GM19372 (cell line): ENCODE measurements around the gene ABHD14A.

Experiments
- ATAC-seq: cut with Tn5 transposase; IDR thresholded peaks from one replicate; pipeline ENCODE4 v1.9.1; 2021; ENCODE audit warnings: mild to moderate bottlenecking, low read depth, moderate library complexity; ENCODE audit not compliant: unreplicated experiment

ABHD14A gene

GRCh38 chr3:51968883-51969678, 5.8 kb upstream of the ABHD14A start:
- ATAC-seq: no peak

DNA sequence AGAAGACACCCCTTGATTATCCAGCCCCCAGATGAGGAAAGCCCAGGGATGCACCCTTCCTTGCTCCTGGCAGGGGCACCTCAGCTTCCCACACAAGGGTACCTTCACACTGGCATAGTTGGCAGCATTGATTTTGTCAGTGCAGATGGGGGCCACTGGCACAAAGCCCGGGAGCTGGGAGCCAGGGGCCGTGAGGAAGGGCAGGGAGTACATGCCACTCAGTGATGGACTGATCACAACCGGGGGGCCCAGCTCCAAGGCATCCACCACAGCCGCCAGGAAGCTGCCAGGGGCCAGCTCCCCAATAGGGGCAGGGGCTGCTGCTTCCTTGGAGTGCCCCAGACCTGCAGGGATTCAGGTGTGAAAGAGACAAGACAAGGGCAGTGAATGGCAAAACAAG, 5.0 kb upstream of the ABHD14A start:
- ATAC-seq: no peak

- ATAC-seq: no peak
Measured at GRCh38 chr3:51970606-51971300, 4.1 kb upstream of the ABHD14A start.

DNA sequence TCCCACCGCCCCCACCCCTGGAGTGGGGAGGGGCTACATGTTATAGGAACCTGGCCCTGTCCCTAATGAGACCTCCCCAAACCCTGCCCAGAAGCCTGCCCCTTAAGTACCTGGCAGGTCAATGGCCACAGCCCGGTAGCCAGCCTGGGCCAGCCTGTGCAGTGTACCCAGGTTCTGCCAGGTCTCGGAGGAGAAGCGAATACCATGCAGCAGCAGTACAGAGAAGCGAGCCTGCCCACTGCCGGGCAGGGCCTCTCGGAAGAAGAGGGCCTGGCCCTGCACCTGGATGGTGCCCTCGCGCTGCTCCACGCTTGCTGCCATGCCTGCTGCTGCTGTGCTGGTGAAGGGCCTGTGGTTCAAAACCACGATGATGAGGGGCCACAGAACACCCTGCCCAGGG, 3.5 kb upstream of the ABHD14A start:
- no peak for ATAC-seq

- ATAC-seq: peak; percentile 3
Measured at GRCh38 chr3:51974277-51974962, 444 bp upstream of the ABHD14A start.

DNA sequence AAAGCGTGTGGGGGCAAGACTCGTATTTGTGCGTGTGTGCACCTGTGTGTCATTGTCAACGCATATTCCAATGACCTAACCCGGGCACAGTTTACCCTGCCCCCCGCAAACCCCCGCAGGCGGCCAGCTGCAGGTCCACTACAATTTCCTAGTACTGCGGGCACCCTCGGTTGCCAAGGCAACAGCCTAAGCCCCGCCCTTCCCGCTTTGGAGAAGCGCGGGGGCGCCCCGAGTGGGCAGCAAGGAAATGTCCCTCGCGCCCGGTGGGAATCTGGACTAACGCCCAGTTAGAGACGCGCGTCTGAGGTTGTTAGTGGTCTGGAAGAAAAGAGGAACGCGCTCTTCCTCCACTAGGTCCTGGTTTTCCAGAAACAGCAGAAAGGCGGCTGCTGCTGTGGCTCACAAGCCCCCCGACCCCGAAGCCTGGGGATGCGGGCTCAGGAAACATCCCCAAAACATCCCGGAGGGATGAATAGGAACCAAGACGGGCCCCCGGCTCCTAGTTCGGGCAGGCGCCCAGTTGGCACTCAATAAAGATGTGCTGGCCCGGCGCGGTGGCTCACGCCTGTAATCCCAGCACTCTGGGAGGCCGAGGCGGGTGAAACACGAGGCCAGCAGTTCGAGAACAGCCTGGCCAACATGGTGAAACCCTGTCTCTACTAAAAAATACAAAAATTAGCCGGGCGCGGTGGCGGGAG, 1.1 kb downstream of the ABHD14A start:
- ATAC-seq: no peak

DNA sequence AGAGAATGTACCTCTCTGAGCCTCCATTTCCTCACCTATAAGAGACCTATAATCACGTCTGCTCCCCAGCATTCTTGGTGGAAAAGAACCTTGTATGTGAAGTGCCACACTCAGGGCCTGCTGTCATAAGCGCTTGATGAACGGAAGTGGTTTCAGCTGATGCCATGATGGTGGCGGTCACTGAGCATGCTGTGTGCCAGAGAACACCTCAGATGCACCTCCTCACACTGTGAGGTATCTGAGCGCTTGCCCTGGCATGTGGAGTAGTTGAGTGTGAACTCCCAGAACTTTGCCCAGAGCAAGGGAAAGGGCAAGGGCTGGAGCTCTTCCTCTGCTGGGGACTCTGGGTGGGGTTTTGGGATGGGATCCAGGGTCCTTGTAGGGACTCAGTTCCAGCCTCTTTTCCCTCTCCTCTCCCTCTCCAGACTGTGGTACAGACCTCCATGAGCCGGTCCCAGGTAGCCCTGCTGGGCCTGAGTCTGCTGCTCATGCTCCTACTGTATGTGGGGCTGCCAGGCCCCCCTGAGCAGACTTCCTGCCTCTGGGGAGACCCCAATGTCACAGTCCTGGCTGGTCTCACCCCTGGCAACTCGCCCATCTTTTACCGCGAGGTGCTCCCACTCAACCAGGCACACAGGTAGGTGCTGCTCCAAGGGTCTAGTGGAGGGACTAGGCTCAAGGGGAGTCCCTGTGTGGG, 2.7 kb downstream of the ABHD14A start:
- ATAC-seq: no peak

DNA sequence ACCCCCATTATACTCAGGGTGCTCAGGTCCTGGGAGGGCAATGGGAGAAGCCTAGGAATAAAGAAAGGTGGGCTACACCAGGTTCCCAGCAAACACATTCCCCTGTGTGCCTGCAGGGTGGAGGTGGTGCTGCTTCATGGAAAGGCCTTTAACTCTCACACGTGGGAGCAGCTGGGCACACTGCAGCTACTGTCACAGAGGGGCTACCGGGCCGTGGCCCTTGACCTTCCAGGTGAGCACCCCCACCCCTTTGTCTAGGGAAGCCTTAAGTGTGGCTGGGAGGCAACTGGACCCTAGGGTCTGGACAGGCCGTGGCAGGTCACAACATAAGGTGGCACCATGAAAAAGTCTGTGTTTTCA, 3.3 kb downstream of the ABHD14A start:
- no peak for ATAC-seq

DNA sequence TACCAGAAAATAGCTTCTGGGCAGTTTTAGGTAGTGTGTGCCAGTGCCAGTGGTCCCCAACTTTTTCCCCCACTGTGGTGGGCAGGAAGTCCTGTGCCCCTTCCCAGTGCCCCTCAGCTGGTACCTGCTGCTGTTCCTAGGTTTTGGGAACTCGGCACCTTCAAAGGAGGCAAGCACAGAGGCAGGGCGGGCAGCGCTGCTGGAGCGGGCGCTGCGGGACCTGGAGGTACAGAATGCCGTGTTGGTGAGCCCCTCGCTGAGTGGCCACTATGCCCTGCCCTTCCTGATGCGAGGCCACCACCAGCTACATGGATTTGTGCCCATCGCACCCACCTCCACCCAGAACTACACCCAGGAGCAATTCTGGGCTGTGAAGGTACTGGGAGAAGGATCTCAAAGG, 5.4 kb downstream of the ABHD14A start:
- ATAC-seq: no peak

- ATAC-seq: peak; percentile 51
Measured at GRCh38 chr3:51982352-51982837, 7.5 kb downstream of the ABHD14A start.

GRCh38 chr3:51982838-51983577, 8.1 kb downstream of the ABHD14A start, which contains the start of gene ACY1:
TSS of gene ACY1 (plus strand) at chr3:51983535. CDS start at chr3:51984065, 530 bp downstream.
- peak; percentile 70 for ATAC-seq

GRCh38 chr3:51983578-51984268, 8.9 kb downstream of the ABHD14A start:
- no peak for ATAC-seq

GRCh38 chr3:51984269-51984647, 9.4 kb downstream of the ABHD14A start:
- ATAC-seq: no peak

DNA sequence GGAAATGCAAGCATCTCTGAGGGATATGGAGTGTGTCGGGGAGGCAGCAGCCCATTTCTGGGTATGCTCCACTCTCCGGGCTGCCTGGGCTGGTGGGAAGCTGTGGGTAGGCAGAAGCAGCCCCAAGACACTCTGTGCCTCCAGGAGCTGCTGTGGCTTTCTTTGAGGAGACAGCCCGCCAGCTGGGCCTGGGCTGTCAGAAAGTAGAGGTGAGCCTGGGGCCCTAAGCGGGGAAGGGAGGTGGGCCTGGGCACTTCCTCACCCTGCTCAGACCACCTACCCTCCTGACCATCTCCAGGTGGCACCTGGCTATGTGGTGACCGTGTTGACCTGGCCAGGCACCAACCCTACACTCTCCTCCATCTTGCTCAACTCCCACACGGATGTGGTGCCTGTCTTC, 10.2 kb downstream of the ABHD14A start:
- no peak for ATAC-seq

GRCh38 chr3:51986010-51986947, 11.4 kb downstream of the ABHD14A start:
- ATAC-seq: no peak

DNA sequence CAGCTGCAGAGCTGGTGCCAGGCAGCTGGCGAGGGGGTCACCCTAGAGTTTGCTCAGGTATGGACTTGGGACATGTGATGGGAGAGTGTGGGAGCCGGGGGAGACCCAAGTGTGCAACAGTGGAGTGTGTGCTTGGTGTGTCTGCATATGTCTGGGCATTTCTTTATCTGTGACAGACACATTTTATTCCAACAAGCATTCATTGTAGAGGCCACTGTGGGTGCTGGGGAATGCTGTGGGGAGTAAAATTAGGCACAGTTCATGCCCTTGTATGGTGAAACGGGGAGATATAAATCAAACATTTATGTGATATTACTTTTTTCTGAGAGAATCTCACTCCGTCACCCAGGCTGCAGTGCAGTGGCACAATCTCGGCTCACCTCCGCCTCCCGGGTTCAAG, 12.7 kb downstream of the ABHD14A start:
- no peak for ATAC-seq

DNA sequence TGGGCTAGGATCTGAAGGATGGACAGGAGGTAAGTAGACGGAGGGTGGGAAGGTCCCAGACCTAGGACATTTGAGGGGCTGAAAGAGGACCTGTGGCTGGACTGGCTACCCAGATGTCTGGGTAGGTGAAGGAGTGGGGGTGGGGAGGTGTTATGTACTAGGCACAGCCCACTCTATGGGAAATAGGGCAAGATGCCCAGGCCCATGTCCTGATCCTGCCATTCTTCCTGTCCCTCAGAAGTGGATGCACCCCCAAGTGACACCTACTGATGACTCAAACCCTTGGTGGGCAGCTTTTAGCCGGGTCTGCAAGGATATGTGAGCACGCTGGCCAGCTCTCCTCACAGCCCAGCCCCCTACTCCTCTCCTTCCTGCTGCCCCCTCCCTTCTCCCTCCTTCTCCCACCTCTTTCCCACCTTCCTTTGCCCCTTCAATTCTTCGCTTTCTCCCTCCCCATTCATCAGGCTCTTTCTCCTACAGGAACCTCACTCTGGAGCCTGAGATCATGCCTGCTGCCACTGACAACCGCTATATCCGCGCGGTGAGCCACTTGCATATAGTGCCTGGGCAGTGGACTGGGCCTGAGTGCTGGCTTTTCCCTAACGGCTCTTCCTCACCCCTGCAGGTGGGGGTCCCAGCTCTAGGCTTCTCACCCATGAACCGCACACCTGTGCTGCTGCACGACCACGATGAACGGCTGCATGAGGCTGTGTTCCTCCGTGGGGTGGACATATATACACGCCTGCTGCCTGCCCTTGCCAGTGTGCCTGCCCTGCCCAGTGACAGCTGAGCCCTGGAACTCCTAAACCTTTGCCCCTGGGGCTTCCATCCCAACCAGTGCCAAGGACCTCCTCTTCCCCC, 13.7 kb downstream of the ABHD14A start:
- ATAC-seq: no peak
